Endothelial cell of umbilical vein (primary cell): ENCODE data around the gene GRK1. TPM values are rescaled to one million over a fixed set of nuclear protein-coding genes. Genes with fewer than 3 reads are reported as not detected.

Source experiments
- BruUV-seq: library from RNA; stranded (reverse); fragments of 400-500 nt; replicated peaks from 2 replicates; lab custom pipeline; 2021; lab: Mats Ljungman, UMichigan
- CTCF ChIA-PET: fragments of 300-600, 350-600 bp; sonication (Branson Sonifier 250); formaldehyde crosslinking; loops from one replicate; lab custom pipeline; 2021; ENCODE audit warnings: antibody characterized with exemption, inconsistent platforms; lab: Charles Lee
- POLR2A ChIA-PET: fragments of 300-600, 350-600 bp; sonication (Branson Sonifier 250); formaldehyde crosslinking; loops from one replicate; lab custom pipeline; 2021; ENCODE audit warnings: antibody characterized with exemption, inconsistent platforms; lab: Charles Lee
- DNase-seq: peaks from one replicate; pipeline ENCODE4 v3.0.0-alpha.2; 2011; ENCODE audit warnings: low read depth, low spot score
- FAIRE-seq: peaks from 2 replicates; lab custom pipeline; 2011; peaks lifted over from hg19 to GRCh38; lab: Jason Lieb, UNC
- H2AFZ ChIP-seq: 2 replicates; pipeline ENCODE4 v1.6.0; 2012; ENCODE audit warnings: low read depth, low read length, control low read depth, inconsistent platforms
- H3K27ac ChIP-seq: 2 replicates; pipeline ENCODE4 v1.5.1; 2011; ENCODE audit warnings: low read depth, mild to moderate bottlenecking, control low read depth, low read length, moderate library complexity; ENCODE audit not compliant: insufficient read depth
- H3K27me3 ChIP-seq, 2 experiments: 2 replicates each; pipeline versions ENCODE4 v1.6.0 to v1.6.1; 2011; ENCODE audit warnings: low read length in 2 of 2, mixed read lengths in 1 of 2; ENCODE audit not compliant: control insufficient read depth in 2 of 2, insufficient read depth in 2 of 2
- H3K36me3 ChIP-seq, 2 experiments: 2 replicates in 1 of 2; 3 replicates in 1 of 2; pipeline ENCODE4 v1.5.1; 2011; ENCODE audit warnings: low read length in 2 of 2, mild to moderate bottlenecking in 1 of 2, moderate library complexity in 1 of 2; ENCODE audit not compliant: control insufficient read depth in 2 of 2, insufficient read depth in 2 of 2; ENCODE audit errors: extremely low read depth in 1 of 2
- H3K4me1 ChIP-seq: 3 replicates; pipeline ENCODE4 v1.5.1; 2011; ENCODE audit warnings: mild to moderate bottlenecking, low read length; ENCODE audit not compliant: control insufficient read depth, insufficient read depth; ENCODE audit errors: extremely low read depth
- H3K4me2 ChIP-seq: 2 replicates; pipeline ENCODE4 v1.6.1; 2011; ENCODE audit warnings: low read length, control low read depth, mixed read lengths; ENCODE audit not compliant: insufficient read depth
- H3K4me3 ChIP-seq, 3 experiments: fragments of 200-600 bp in 1 of 3; sonication (generic), shearing (Covaris generic) in 1 of 3; replicated peaks in 1 of 3; 2 replicates each; pipeline ENCODE4 v1.5.1; 2011 to 2016; ENCODE audit warnings: control low read depth in 3 of 3, low read length in 3 of 3, mild to moderate bottlenecking in 2 of 3, inconsistent platforms in 1 of 3, low read depth in 1 of 3, moderate library complexity in 1 of 3; ENCODE audit not compliant: insufficient read depth in 1 of 3
- H3K79me2 ChIP-seq: 2 replicates; pipeline ENCODE4 v1.6.0; 2012; ENCODE audit warnings: low read length, inconsistent platforms; ENCODE audit not compliant: control insufficient read depth, insufficient read depth
- H3K9ac ChIP-seq: replicated peaks from 2 replicates; pipeline ENCODE3; 2011; ENCODE audit warnings: low read length, control low read depth; ENCODE audit not compliant: insufficient read depth; ENCODE audit errors: extremely low read depth
- H3K9me1 ChIP-seq: replicated peaks from 3 replicates; pipeline ENCODE4 v1.6.0; 2011; ENCODE audit warnings: mild to moderate bottlenecking, low read length; ENCODE audit not compliant: control insufficient read depth, insufficient read depth; ENCODE audit errors: extremely low read depth
- H3K9me3 ChIP-seq: replicated peaks from 2 replicates; pipeline ENCODE4 v1.5.1; 2012; ENCODE audit warnings: low read length, inconsistent platforms; ENCODE audit not compliant: control insufficient read depth, insufficient read depth
- H4K20me1 ChIP-seq: replicated peaks from 2 replicates; pipeline ENCODE3; 2011; ENCODE audit warnings: mild to moderate bottlenecking, low read length; ENCODE audit not compliant: control insufficient read depth, insufficient read depth; ENCODE audit errors: extremely low read depth
- EZH2 ChIP-seq: IDR thresholded peaks from 2 replicates; pipeline ENCODE4 v1.6.1; 2012; ENCODE audit warnings: borderline replicate concordance, low read depth, mild to moderate bottlenecking, moderate library complexity, low read length, inconsistent platforms; ENCODE audit not compliant: severe bottlenecking
- FOS ChIP-seq: IDR thresholded peaks from 2 replicates; pipeline ENCODE4 v1.6.1; 2011; ENCODE audit warnings: mild to moderate bottlenecking, low read length, moderate library complexity, borderline replicate concordance; ENCODE audit not compliant: insufficient read depth
- GATA2 ChIP-seq: IDR thresholded peaks from 2 replicates; pipeline ENCODE4 v1.7.0; 2011; ENCODE audit warnings: low read depth, mild to moderate bottlenecking, moderate library complexity, mixed read lengths, low read length; ENCODE audit not compliant: insufficient read length, insufficient read depth
- JUN ChIP-seq: IDR thresholded peaks from 2 replicates; pipeline ENCODE4 v1.6.1; 2011; ENCODE audit warnings: borderline replicate concordance, low read depth; ENCODE audit not compliant: insufficient read length, insufficient read depth
- MYC ChIP-seq: IDR thresholded peaks from one replicate; pipeline ENCODE4 v1.6.1; 2011; ENCODE audit warnings: mild to moderate bottlenecking, low read depth, low read length
- POLR2A ChIP-seq: IDR thresholded peaks from 2 replicates; pipeline ENCODE4 v1.6.1; 2012; ENCODE audit warnings: low read depth, mild to moderate bottlenecking, control low read depth, low read length
- POLR2AphosphoS5 ChIP-seq: IDR thresholded peaks from 2 replicates; pipeline ENCODE4 v1.6.1; 2012; ENCODE audit warnings: low read depth, mild to moderate bottlenecking, control low read depth, low read length, moderate library complexity; ENCODE audit not compliant: insufficient read depth
- dilution Hi-C: fragments of 300-500 bp; cut with MboI; formaldehyde crosslinking; loops from one replicate; pipeline ENCODE4 v1.15.0; 2019; ENCODE audit warnings: low sequenced_read_pairs; ENCODE audit not compliant: extremely low pct_ligation_motif_present
- intact Hi-C: fragments of 100-400 bp; cut with micrococcal nuclease; formaldehyde crosslinking; loops from one replicate; pipeline ENCODE4 v1.10.0; 2022
- polyA plus RNA-seq, 4 experiments: library from polyadenylated mRNA; depleted of rRNA in 3 of 4; stranded (reverse) in 3 of 4; unstranded in 1 of 4; fragments of >200 nt; gene quantifications; 2 replicates each; pipeline versions ENCODE4 v1.2.1 to v1.2.3, GENCODE V29; 2011 to 2012; ENCODE audit warnings: missing spikeins in 1 of 4
- total RNA-seq: library from RNA; stranded (reverse); gene quantifications from 2 replicates; pipeline ENCODE4 v1.2.3, GENCODE V29; 2021
- TF ChIP-seq, protein P1 (sequence below), 2 donors: IDR thresholded peaks; 1 replicate in 1 of 2; 2 replicates in 1 of 2; pipeline ENCODE4 v1.5.1; 2011; ENCODE audit warnings: low read length in 2 of 2, mild to moderate bottlenecking in 2 of 2, moderate library complexity in 2 of 2, control low read depth in 1 of 2, inconsistent platforms in 1 of 2, low read depth in 1 of 2; ENCODE audit not compliant: insufficient read depth in 1 of 2; ENCODE audit errors: extremely low read depth in 1 of 2
- TF ChIP-seq, protein P2 (sequence below): IDR thresholded peaks from 2 replicates; pipeline ENCODE4 v1.6.1; 2011; ENCODE audit not compliant: insufficient read depth, insufficient read length

GRK1 gene
- total and polyA plus RNA-seq, 2 donors (not counting 3 experiments of a cell fraction or from before 2014, with no cell fraction given): not detected

DNA sequence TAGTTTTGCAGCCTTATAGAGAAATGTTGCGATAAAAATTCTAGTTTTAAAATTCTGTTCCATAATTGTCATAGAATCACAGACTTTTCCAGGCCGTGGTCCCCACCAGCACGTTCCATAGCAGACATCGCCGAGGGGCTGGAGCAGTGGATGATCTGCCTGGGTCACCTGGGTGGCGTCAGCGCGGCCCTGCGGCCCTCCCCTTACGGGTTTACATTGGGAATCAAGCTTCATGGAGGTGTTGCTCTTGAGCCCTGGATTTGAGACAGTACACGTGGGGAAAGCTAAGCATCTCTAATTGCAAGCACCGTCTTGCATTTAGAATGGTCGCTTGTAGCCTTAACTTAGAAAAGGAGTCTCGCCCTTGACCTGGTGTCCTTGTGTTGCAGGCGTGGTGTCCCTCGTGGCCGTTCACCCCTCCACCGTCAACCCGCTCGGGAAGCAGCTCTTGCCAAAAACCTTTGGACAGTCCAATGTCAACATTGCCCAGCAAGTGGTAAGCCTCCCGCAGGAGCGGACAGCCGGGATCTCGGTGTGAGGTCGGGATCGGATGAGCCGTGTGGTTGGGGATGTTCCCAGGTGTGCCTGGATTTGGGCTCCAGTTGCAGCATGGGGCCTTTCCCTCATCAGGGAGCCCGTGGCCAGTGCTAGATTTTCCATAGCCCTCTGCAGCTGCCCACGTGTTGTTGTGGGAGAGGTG lies 44.1 kb upstream of the GRK1 start:
- DNase-seq: no peak
- POLR2A ChIA-PET: no interaction called here

More for the DNA sequence above, 44.1 kb upstream of the GRK1 start:
- H3K4me2 ChIP-seq: no peak overlapping the region
- no peak overlapping the region for H3K27ac ChIP-seq
- dilution Hi-C loops: no loop called here
- H4K20me1 ChIP-seq: peaks cover 2% of the 10 kb centered on the region
- no peaks in the 10 kb centered on the region for H3K9me3 ChIP-seq
- BruUV-seq: no TSS peak
- peaks cover 7% of the 10 kb centered on the region for H3K4me1 ChIP-seq
- FAIRE-seq: no peak
- TF ChIP-seq JUN (no peak), FOS (no peak), POLR2A (no peak), MYC (no peak), POLR2AphosphoS5 (no peak), EZH2 (no peak), GATA2 (no peak)
- TF ChIP-seq, protein P1, sequence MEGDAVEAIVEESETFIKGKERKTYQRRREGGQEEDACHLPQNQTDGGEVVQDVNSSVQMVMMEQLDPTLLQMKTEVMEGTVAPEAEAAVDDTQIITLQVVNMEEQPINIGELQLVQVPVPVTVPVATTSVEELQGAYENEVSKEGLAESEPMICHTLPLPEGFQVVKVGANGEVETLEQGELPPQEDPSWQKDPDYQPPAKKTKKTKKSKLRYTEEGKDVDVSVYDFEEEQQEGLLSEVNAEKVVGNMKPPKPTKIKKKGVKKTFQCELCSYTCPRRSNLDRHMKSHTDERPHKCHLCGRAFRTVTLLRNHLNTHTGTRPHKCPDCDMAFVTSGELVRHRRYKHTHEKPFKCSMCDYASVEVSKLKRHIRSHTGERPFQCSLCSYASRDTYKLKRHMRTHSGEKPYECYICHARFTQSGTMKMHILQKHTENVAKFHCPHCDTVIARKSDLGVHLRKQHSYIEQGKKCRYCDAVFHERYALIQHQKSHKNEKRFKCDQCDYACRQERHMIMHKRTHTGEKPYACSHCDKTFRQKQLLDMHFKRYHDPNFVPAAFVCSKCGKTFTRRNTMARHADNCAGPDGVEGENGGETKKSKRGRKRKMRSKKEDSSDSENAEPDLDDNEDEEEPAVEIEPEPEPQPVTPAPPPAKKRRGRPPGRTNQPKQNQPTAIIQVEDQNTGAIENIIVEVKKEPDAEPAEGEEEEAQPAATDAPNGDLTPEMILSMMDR (IDR thresholded peaks at IDR 0.05; ENCODE audit: extremely low read depth in 1 of 2, insufficient read depth in 1 of 2, low read depth in 1 of 2, low read length in 2 of 2): no peak
- TF ChIP-seq, protein P2, sequence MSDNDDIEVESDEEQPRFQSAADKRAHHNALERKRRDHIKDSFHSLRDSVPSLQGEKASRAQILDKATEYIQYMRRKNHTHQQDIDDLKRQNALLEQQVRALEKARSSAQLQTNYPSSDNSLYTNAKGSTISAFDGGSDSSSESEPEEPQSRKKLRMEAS: no peak
- no peak overlapping the region for H3K4me3 ChIP-seq
- CTCF ChIA-PET: no interaction called here
- no peak overlapping the region for H3K9ac ChIP-seq
- intact Hi-C loops: no loop called here
- peaks cover 0 to 5% of the 10 kb centered on the region in 2 experiments for H3K36me3 ChIP-seq
- no peaks in the 10 kb centered on the region for H3K9me1 ChIP-seq
- H3K79me2 ChIP-seq: peaks cover 61% of the 10 kb centered on the region
- no peak overlapping the region for H2AFZ ChIP-seq
- no peaks in the 10 kb centered on the region for H3K27me3 ChIP-seq
